A172 (cell line): ENCODE data around the gene MGP. TPM values are rescaled to one million over a fixed set of nuclear protein-coding genes. Genes with fewer than 3 reads are reported as not detected.

Experiments
- total RNA-seq: library from RNA; depleted of rRNA; stranded (reverse); fragments of >200 nt; shearing (Covaris generic); gene quantifications from 2 replicates; pipeline ENCODE4 v1.2.3, GENCODE V29; 2014; rRNA removed

Gene MGP
- total RNA-seq, 1 experiment from 2014 or later: 0.09 TPM

Other genes starting within 250 kb of the MGP start
- gene GUCY2C, start 189.3 kb downstream of the MGP start, total RNA-seq: not detected in 2 replicates
- gene WBP11, start 82.4 kb downstream of the MGP start, total RNA-seq: 7.8 and 10.6 TPM in 2 replicates
- gene C12orf60, start 82.2 kb downstream of the MGP start, total RNA-seq: 0.05 and 1.0 TPM in 2 replicates
- gene SMCO3, start 71.7 kb downstream of the MGP start, total RNA-seq: not detected in 2 replicates
- gene ART4, start 42.3 kb downstream of the MGP start, total RNA-seq: not detected in 2 replicates
- gene ERP27, start 52.7 kb upstream of the MGP start, total RNA-seq: not detected in 2 replicates
- gene ARHGDIB, start 75.7 kb upstream of the MGP start, total RNA-seq: 2.7 and 11.1 TPM in 2 replicates
- gene PDE6H, start 87.2 kb upstream of the MGP start, total RNA-seq: not detected in 2 replicates